ENCODE data around the gene KMT5C. TPM values are rescaled to one million over a fixed set of nuclear protein-coding genes. Genes with fewer than 3 reads are reported as not detected.

Gene KMT5C
- total RNA-seq, 1 donor from 2014 or later, result 54.0 TPM

- no peak for DNase-seq (ENCODE audit: low spot score in 2 of 2, unreplicated experiment in 2 of 2)
- no peaks in the 10 kb centered on the region for H3K27me3 Mint-ChIP-seq (ENCODE audit: low read depth)
- H3K4me3 Mint-ChIP-seq, result no peak overlapping the region
- H3K27ac Mint-ChIP-seq, result no peak overlapping the region
- peaks cover 6% of the 10 kb centered on the region for H3K4me1 Mint-ChIP-seq
- no peaks in the 10 kb centered on the region for H3K9me3 Mint-ChIP-seq
- peaks cover 17% of the 10 kb centered on the region for H3K36me3 Mint-ChIP-seq
- TF ChIP-seq CTCF (IDR thresholded peaks at IDR 0.05; ENCODE audit: unreplicated experiment), result no peak
These were observed 27.9 kb upstream of the KMT5C start for GRCh38 chr19:55311797-55312196.

- TF ChIP-seq CTCF (IDR thresholded peaks at IDR 0.05; ENCODE audit: unreplicated experiment), result no peak
- DNase-seq (ENCODE audit: low spot score in 2 of 2, unreplicated experiment in 2 of 2), result no peak
- H3K9me3 Mint-ChIP-seq, result no peaks in the 10 kb centered on the region
- H3K4me1 Mint-ChIP-seq, result peaks cover 6% of the 10 kb centered on the region
- H3K4me3 Mint-ChIP-seq, result no peak overlapping the region
- H3K36me3 Mint-ChIP-seq, result peaks cover 14% of the 10 kb centered on the region
- H3K27ac Mint-ChIP-seq, result peak overlapping the region; percentile 37
- no peaks in the 10 kb centered on the region for H3K27me3 Mint-ChIP-seq (ENCODE audit: low read depth)
These were observed 26.8 kb upstream of the KMT5C start for GRCh38 chr19:55312621-55313512.

GRCh38 chr19:55314396-55314795 is 25.3 kb upstream of the KMT5C start:
- Mint-ChIP-seq H3K4me1 (peaks cover 6% of the 10 kb centered on the region), H3K27me3 (ENCODE audit: low read depth) (no peaks in the 10 kb centered on the region), H3K27ac (no peak overlapping the region), H3K9me3 (no peaks in the 10 kb centered on the region), H3K36me3 (peaks cover 5% of the 10 kb centered on the region), H3K4me3 (no peak overlapping the region)
- no peak for TF ChIP-seq CTCF (IDR thresholded peaks at IDR 0.05; ENCODE audit: unreplicated experiment)
- no peak for DNase-seq (ENCODE audit: low spot score in 2 of 2, unreplicated experiment in 2 of 2)

- H3K27me3 Mint-ChIP-seq (ENCODE audit: low read depth), result no peaks in the 10 kb centered on the region
- DNase-seq (ENCODE audit: low spot score in 2 of 2, unreplicated experiment in 2 of 2), result no peak
- H3K9me3 Mint-ChIP-seq, result no peaks in the 10 kb centered on the region
- peaks cover 12% of the 10 kb centered on the region for H3K4me1 Mint-ChIP-seq
- TF ChIP-seq CTCF (IDR thresholded peaks at IDR 0.05; ENCODE audit: unreplicated experiment), result no peak
- no peaks in the 10 kb centered on the region for H3K36me3 Mint-ChIP-seq
- H3K4me3 Mint-ChIP-seq, result no peak overlapping the region
- H3K27ac Mint-ChIP-seq, result no peak overlapping the region
These were observed 23.6 kb upstream of the KMT5C start for GRCh38 chr19:55315956-55316525.

GRCh38 chr19:55316646-55317045 is 23.0 kb upstream of the KMT5C start:
- DNase-seq (ENCODE audit: low spot score in 2 of 2, unreplicated experiment in 2 of 2), result no peak
- no peak for TF ChIP-seq CTCF (IDR thresholded peaks at IDR 0.05; ENCODE audit: unreplicated experiment)

More at GRCh38 chr19:55316646-55317045, 23.0 kb upstream of the KMT5C start:
- H3K27me3 Mint-ChIP-seq (ENCODE audit: low read depth), result no peaks in the 10 kb centered on the region
- no peaks in the 10 kb centered on the region for H3K9me3 Mint-ChIP-seq
- peaks cover 12% of the 10 kb centered on the region for H3K4me1 Mint-ChIP-seq
- no peaks in the 10 kb centered on the region for H3K36me3 Mint-ChIP-seq
- no peak overlapping the region for H3K27ac Mint-ChIP-seq
- no peak overlapping the region for H3K4me3 Mint-ChIP-seq
